H9 (cell line): ENCODE results near the gene LRRC8A. TPM values are rescaled to one million over a fixed set of nuclear protein-coding genes. Genes with fewer than 3 reads are reported as not detected.
A peak's percentile ranks its signal among the peaks of the same experiment; 100 is the strongest.

Experiments used
- DNase-seq: peaks from one replicate; pipeline ENCODE4 v3.0.0-alpha.2; 2017
- H2AFZ ChIP-seq: one replicate; pipeline ENCODE4 v1.6.1; 2013; ENCODE audit warnings: mild to moderate bottlenecking, low read length, control low read depth, moderate library complexity
- H2AK5ac ChIP-seq: 2 replicates; pipeline ENCODE4 v1.6.1; 2013; ENCODE audit warnings: low read length, control low read depth, mixed read lengths; ENCODE audit not compliant: insufficient read length
- H2BK120ac ChIP-seq: one replicate; pipeline ENCODE4 v1.6.1; 2013; ENCODE audit warnings: low read depth, mild to moderate bottlenecking, low read length, control low read depth, inconsistent platforms; ENCODE audit not compliant: poor library complexity, severe bottlenecking
- H2BK12ac ChIP-seq: 2 replicates; pipeline ENCODE4 v1.6.1; 2013; ENCODE audit warnings: low read length, control low read depth, mixed read lengths, low read depth; ENCODE audit not compliant: insufficient read length
- H2BK15ac ChIP-seq: 2 replicates; pipeline ENCODE4 v1.6.1; 2013; ENCODE audit warnings: low read depth, low read length, control low read depth
- H2BK20ac ChIP-seq: one replicate; pipeline ENCODE4 v1.6.1; 2013; ENCODE audit warnings: low read depth, mild to moderate bottlenecking, low read length, control low read depth, inconsistent platforms; ENCODE audit not compliant: poor library complexity, severe bottlenecking
- H2BK5ac ChIP-seq: 2 replicates; pipeline ENCODE4 v1.6.1; 2013; ENCODE audit warnings: low read length, control low read depth, mixed read lengths; ENCODE audit not compliant: insufficient read length
- H3K14ac ChIP-seq: 2 replicates; pipeline ENCODE4 v1.6.1; 2013; ENCODE audit warnings: low read length, control low read depth; ENCODE audit not compliant: insufficient read depth
- H3K18ac ChIP-seq: 2 replicates; pipeline ENCODE4 v1.6.1; 2013; ENCODE audit warnings: low read depth, mild to moderate bottlenecking, mixed read lengths, low read length, control low read depth; ENCODE audit not compliant: insufficient read length
- H3K23ac ChIP-seq: 2 replicates; pipeline ENCODE4 v1.6.1; 2013; ENCODE audit warnings: low read length, control low read depth, mixed read lengths, low read depth; ENCODE audit not compliant: insufficient read length
- H3K23me2 ChIP-seq: 2 replicates; pipeline ENCODE4 v1.6.1; 2013; ENCODE audit warnings: low read depth, mild to moderate bottlenecking, mixed read lengths, low read length, control low read depth; ENCODE audit not compliant: insufficient read length, poor library complexity, severe bottlenecking
- H3K27ac ChIP-seq: 2 replicates; pipeline ENCODE4 v1.5.1; 2013; ENCODE audit warnings: low read length, control low read depth, mixed read lengths, low read depth; ENCODE audit not compliant: insufficient read length
- H3K27me3 ChIP-seq: 2 replicates; pipeline ENCODE4 v1.6.1; 2013; ENCODE audit warnings: low read length, control low read depth, inconsistent platforms; ENCODE audit not compliant: insufficient read depth
- H3K4ac ChIP-seq: 2 replicates; pipeline ENCODE4 v1.6.1; 2013; ENCODE audit warnings: low read depth, mild to moderate bottlenecking, control low read depth, inconsistent platforms, low read length, moderate library complexity
- H3K4me1 ChIP-seq: 2 replicates; pipeline ENCODE4 v1.6.1; 2013; ENCODE audit warnings: low read length, control low read depth, inconsistent platforms; ENCODE audit not compliant: insufficient read depth
- H3K4me2 ChIP-seq: 2 replicates; pipeline ENCODE4 v1.6.1; 2013; ENCODE audit warnings: low read length, control low read depth, mixed read lengths; ENCODE audit not compliant: insufficient read length, insufficient read depth
- H3K56ac ChIP-seq: 2 replicates; pipeline ENCODE4 v1.6.1; 2013; ENCODE audit warnings: low read depth, mild to moderate bottlenecking, mixed read lengths, low read length, control low read depth; ENCODE audit not compliant: insufficient read length
- H3K79me1 ChIP-seq: 2 replicates; pipeline ENCODE4 v1.6.1; 2013; ENCODE audit warnings: low read depth, mild to moderate bottlenecking, moderate library complexity, low read length, control low read depth, inconsistent platforms; ENCODE audit not compliant: insufficient read depth, poor library complexity, severe bottlenecking
- H3K79me2 ChIP-seq: 2 replicates; pipeline ENCODE4 v1.6.1; 2013; ENCODE audit warnings: low read length, control low read depth, inconsistent platforms; ENCODE audit not compliant: insufficient read depth
- H3K9ac ChIP-seq: 2 replicates; pipeline ENCODE4 v1.6.1; 2013; ENCODE audit warnings: low read length, control low read depth, mixed read lengths; ENCODE audit not compliant: insufficient read length; ENCODE audit errors: extremely low read depth
- H3K9me3 ChIP-seq: one replicate; pipeline ENCODE4 v1.6.1; 2013; ENCODE audit warnings: low read depth, low read length, inconsistent platforms; ENCODE audit not compliant: control insufficient read depth
- H3T11ph ChIP-seq: one replicate; pipeline ENCODE4 v1.6.1; 2013; ENCODE audit warnings: mild to moderate bottlenecking, low read length, control low read depth, inconsistent platforms
- H4K20me1 ChIP-seq: one replicate; pipeline ENCODE4 v1.6.1; 2013; ENCODE audit not compliant: control insufficient read depth, insufficient read length, insufficient read depth
- H4K5ac ChIP-seq: 2 replicates; pipeline ENCODE4 v1.6.1; 2013; ENCODE audit warnings: low read depth, mild to moderate bottlenecking, mixed read lengths, low read length, control low read depth; ENCODE audit not compliant: insufficient read length
- H4K8ac ChIP-seq: replicated peaks from 2 replicates; pipeline ENCODE4 v1.6.1; 2013; ENCODE audit warnings: low read length, control low read depth, mixed read lengths, low read depth; ENCODE audit not compliant: insufficient read length
- H4K91ac ChIP-seq: 2 replicates; pipeline ENCODE4 v1.6.1; 2013; ENCODE audit warnings: low read depth, mild to moderate bottlenecking, moderate library complexity, mixed read lengths, low read length, control low read depth; ENCODE audit not compliant: insufficient read length
- H3K27ac Mint-ChIP-seq, 3 experiments: 2 replicates in 2 of 3; 3 replicates in 1 of 3; pipeline ENCODE4 v1.8.0; 2020 to 2021; ENCODE audit warnings: mixed read lengths in 3 of 3, mild to moderate bottlenecking in 1 of 3, moderate library complexity in 1 of 3
- H3K27me3 Mint-ChIP-seq: 2 replicates; pipeline ENCODE4 v1.8.0; 2021; ENCODE audit warnings: low read depth, mild to moderate bottlenecking, moderate library complexity, mixed read lengths
- H3K36me3 Mint-ChIP-seq, 3 experiments: 2 replicates in 2 of 3; 3 replicates in 1 of 3; pipeline ENCODE4 v1.8.0; 2020 to 2021; ENCODE audit warnings: low read depth in 3 of 3, mixed read lengths in 3 of 3; ENCODE audit not compliant: insufficient read depth in 1 of 3
- H3K4me1 Mint-ChIP-seq, 2 experiments: 2 replicates each; pipeline ENCODE4 v1.8.0; 2020; ENCODE audit warnings: mixed read lengths in 2 of 2
- H3K4me3 Mint-ChIP-seq, 2 experiments: 2 replicates in 1 of 2; 3 replicates in 1 of 2; pipeline ENCODE4 v1.8.0; 2020 to 2021; ENCODE audit warnings: mild to moderate bottlenecking in 2 of 2, mixed read lengths in 2 of 2, moderate library complexity in 1 of 2
- H3K9me3 Mint-ChIP-seq, 2 experiments: 2 replicates in 1 of 2; 3 replicates in 1 of 2; pipeline ENCODE4 v1.8.0; 2020; ENCODE audit warnings: mild to moderate bottlenecking in 2 of 2, mixed read lengths in 2 of 2, moderate library complexity in 1 of 2
- CTCF ChIP-seq: fragments of 200-600 bp; sonication (generic); conservative IDR thresholded peaks from 3 replicates; pipeline ENCODE4 v1.8.0; 2021; ENCODE audit warnings: antibody characterized with exemption, mild to moderate bottlenecking
- WGBS: extraction: QIAGEN DNeasy Blood & Tissue Kit; methylation state at CpG from one replicate; pipeline ENCODE4 v1.1.7; 2013; ENCODE audit warnings: missing lambda C conversion rate, low lambda C conversion rate, mixed read lengths; ENCODE audit not compliant: insufficient read length; ENCODE audit errors: extremely low coverage; 5-methylcytosine and 5-hydroxymethylcytosine counted together
- total RNA-seq: library from RNA; stranded (reverse); gene quantifications from 2 replicates; pipeline ENCODE4 v1.2.1, GENCODE V29; 2021

LRRC8A gene
- total RNA-seq, 1 experiment from 2014 or later = 76.0 TPM

GRCh38 chr9:128923493-128923883, 41.6 kb downstream of the LRRC8A start:
- H3K23me2 ChIP-seq = no peaks in the 10 kb centered on the region
- no peak overlapping the region for H2BK12ac ChIP-seq
- no peak overlapping the region for H3K4ac ChIP-seq
- no peak overlapping the region for H3T11ph ChIP-seq
- no peak overlapping the region for H2AFZ ChIP-seq
- no peak overlapping the region for H3K23ac ChIP-seq
- no peaks in the 10 kb centered on the region for H3K9me3 Mint-ChIP-seq
- H2AK5ac ChIP-seq = no peak overlapping the region
- no peak overlapping the region for H3K9ac ChIP-seq
- no peaks in the 10 kb centered on the region for H3K27me3 ChIP-seq
- peaks cover 0 to 8% (median 3%) of the 10 kb centered on the region in 3 experiments; a peak in 3 of 7 replicates for H3K36me3 Mint-ChIP-seq
- peak overlapping the region in 1 of 2 experiments; percentile 35; a peak in 3 of 5 replicates for H3K4me3 Mint-ChIP-seq
- H4K20me1 ChIP-seq = no peaks in the 10 kb centered on the region
- no CpG with 5 or more reads among the region's 6 CpGs for WGBS
- no peak overlapping the region for H4K8ac ChIP-seq
- H3K79me1 ChIP-seq = no peaks in the 10 kb centered on the region
- DNase-seq = no peak
- H4K5ac ChIP-seq = no peak overlapping the region
- no peak overlapping the region for H2BK120ac ChIP-seq
- no peak overlapping the region for H2BK5ac ChIP-seq
- H3K9me3 ChIP-seq = no peaks in the 10 kb centered on the region
- H3K4me1 ChIP-seq = no peaks in the 10 kb centered on the region; the same call in 1 of the 2 replicates
- H3K27ac ChIP-seq = no peak overlapping the region
- H3K4me1 Mint-ChIP-seq = peaks cover 22% of the 10 kb centered on the region in 2 experiments
- no peaks in the 10 kb centered on the region for H3K79me2 ChIP-seq
- H3K27ac Mint-ChIP-seq = no peak overlapping the region
- no peak overlapping the region for H3K56ac ChIP-seq
- H3K14ac ChIP-seq = no peak overlapping the region
- H3K27me3 Mint-ChIP-seq = no peaks in the 10 kb centered on the region; the same call in 1 of the 2 replicates
- no peak overlapping the region for H4K91ac ChIP-seq
- no peak overlapping the region for H3K18ac ChIP-seq
- H2BK20ac ChIP-seq = no peak overlapping the region
- no peak overlapping the region for H2BK15ac ChIP-seq
- no peak for TF ChIP-seq CTCF
- no peak overlapping the region for H3K4me2 ChIP-seq
